SU-DHL-6 (cell line): Measurements from ENCODE around the gene RAMAC.

Source experiments
- EZH2phosphoT487 ChIP-seq: fragments of 200-600 bp; sonication (generic), shearing (Covaris generic); conservative IDR thresholded peaks from 2 replicates; pipeline ENCODE4 v1.6.1; 2018; ENCODE audit warnings: mild to moderate bottlenecking, antibody characterized with exemption, low read length, moderate library complexity, mixed read lengths
- TF ChIP-seq, protein P1 (sequence below): fragments of 200-600 bp; sonication (generic); IDR thresholded peaks from one replicate; pipeline ENCODE4 v1.5.1; 2017; ENCODE audit warnings: antibody characterized with exemption, mild to moderate bottlenecking, low read length, moderate library complexity; ENCODE audit not compliant: insufficient read depth, poor library complexity, severe bottlenecking

DNA sequence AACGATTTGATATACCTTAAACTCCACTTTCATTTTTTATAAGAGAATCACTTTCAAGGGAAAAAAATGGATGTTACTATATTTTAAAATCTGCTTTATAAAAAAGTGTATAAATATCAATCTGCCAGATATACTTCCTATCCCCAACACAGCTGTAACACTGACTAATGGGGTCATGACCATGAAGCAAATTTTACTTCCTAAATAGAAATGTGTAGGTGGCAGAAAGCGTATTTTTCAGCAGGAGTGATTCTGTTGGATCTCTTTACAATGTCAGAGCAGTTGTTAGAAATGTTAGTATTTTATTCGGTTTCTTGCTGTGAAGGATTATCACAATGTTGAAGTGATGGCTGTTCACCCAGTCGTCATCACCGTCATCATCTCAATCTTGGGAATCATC is 30.9 kb downstream of the RAMAC start:
- TF ChIP-seq, protein P1, sequence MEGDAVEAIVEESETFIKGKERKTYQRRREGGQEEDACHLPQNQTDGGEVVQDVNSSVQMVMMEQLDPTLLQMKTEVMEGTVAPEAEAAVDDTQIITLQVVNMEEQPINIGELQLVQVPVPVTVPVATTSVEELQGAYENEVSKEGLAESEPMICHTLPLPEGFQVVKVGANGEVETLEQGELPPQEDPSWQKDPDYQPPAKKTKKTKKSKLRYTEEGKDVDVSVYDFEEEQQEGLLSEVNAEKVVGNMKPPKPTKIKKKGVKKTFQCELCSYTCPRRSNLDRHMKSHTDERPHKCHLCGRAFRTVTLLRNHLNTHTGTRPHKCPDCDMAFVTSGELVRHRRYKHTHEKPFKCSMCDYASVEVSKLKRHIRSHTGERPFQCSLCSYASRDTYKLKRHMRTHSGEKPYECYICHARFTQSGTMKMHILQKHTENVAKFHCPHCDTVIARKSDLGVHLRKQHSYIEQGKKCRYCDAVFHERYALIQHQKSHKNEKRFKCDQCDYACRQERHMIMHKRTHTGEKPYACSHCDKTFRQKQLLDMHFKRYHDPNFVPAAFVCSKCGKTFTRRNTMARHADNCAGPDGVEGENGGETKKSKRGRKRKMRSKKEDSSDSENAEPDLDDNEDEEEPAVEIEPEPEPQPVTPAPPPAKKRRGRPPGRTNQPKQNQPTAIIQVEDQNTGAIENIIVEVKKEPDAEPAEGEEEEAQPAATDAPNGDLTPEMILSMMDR = no peak
- TF ChIP-seq EZH2phosphoT487 = no peak
